HG02970 (cell line): ENCODE results near the gene NDUFA8.
"Not testable (repeated sequence)": the region's sequence is repeated elsewhere in the genome, so short reads cannot be mapped to it uniquely, and the experiment has no call there.

Source experiments
- ATAC-seq: cut with Tn5 transposase; IDR thresholded peaks from one replicate; pipeline ENCODE4 v1.9.1; 2021; ENCODE audit warnings: mild to moderate bottlenecking, moderate library complexity, moderate number of reproducible peaks; ENCODE audit not compliant: unreplicated experiment, low FRiP score

Gene NDUFA8

GRCh38 chr9:122124048-122124447 lies 35.5 kb downstream of the NDUFA8 start:
- ATAC-seq = no peak

GRCh38 chr9:122122903-122123632 lies 36.5 kb downstream of the NDUFA8 start:
- no peak for ATAC-seq

- no peak for ATAC-seq
These were observed 37.1 kb downstream of the NDUFA8 start for GRCh38 chr9:122122468-122122867.

GRCh38 chr9:122121931-122122330 lies 37.6 kb downstream of the NDUFA8 start:
- no peak for ATAC-seq

GRCh38 chr9:122121391-122121790 lies 38.2 kb downstream of the NDUFA8 start:
- ATAC-seq = no peak

GRCh38 chr9:122120316-122121071 lies 39.1 kb downstream of the NDUFA8 start:
- ATAC-seq = no peak

GRCh38 chr9:122119721-122120120 lies 39.9 kb downstream of the NDUFA8 start:
- ATAC-seq = no peak

- no peak for ATAC-seq
These were observed 40.4 kb downstream of the NDUFA8 start for GRCh38 chr9:122119166-122119521.

GRCh38 chr9:122118343-122119165 lies 41.0 kb downstream of the NDUFA8 start:
- no peak for ATAC-seq

- not testable (repeated sequence) for ATAC-seq
These were observed 42.3 kb downstream of the NDUFA8 start for GRCh38 chr9:122117241-122117640.

GRCh38 chr9:122116448-122117173 lies 43.0 kb downstream of the NDUFA8 start:
- no peak for ATAC-seq

- no peak for ATAC-seq
These were observed 43.5 kb downstream of the NDUFA8 start for GRCh38 chr9:122116040-122116439.

- no peak for ATAC-seq
These were observed 44.2 kb downstream of the NDUFA8 start for GRCh38 chr9:122115176-122116035.

GRCh38 chr9:122113574-122113973 lies 46.0 kb downstream of the NDUFA8 start:
- no peak for ATAC-seq

- ATAC-seq = no peak
These were observed 47.3 kb downstream of the NDUFA8 start for GRCh38 chr9:122112238-122112637.

GRCh38 chr9:122111413-122112085 lies 48.0 kb downstream of the NDUFA8 start:
- ATAC-seq = no peak

- ATAC-seq = no peak
These were observed 49.3 kb downstream of the NDUFA8 start for GRCh38 chr9:122110100-122110833.

GRCh38 chr9:122109035-122109813 lies 50.4 kb downstream of the NDUFA8 start:
- no peak for ATAC-seq
